Measurements from ENCODE around the gene LRRC41.

DNA sequence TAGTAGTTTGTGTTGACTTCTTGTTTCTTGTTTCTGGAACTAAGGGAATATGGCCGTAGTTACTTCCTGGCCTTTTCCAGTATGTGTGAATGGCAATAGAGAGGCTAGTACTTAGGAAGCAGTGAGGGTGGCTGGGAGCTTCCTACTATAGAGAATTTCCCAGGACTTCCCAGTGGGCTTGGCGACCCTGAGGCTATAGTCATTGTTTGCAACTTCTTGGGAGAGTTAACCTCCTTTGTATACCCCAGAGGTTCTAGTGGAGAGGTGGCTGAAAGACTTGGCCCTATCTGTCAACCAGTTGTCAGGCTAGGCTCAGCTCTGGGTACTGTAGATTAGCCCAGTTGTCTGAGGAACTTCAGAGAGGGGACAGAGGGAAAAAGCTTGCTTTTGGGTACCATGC is 40.3 kb downstream of the LRRC41 start:
- TF ChIP-seq, protein P1, sequence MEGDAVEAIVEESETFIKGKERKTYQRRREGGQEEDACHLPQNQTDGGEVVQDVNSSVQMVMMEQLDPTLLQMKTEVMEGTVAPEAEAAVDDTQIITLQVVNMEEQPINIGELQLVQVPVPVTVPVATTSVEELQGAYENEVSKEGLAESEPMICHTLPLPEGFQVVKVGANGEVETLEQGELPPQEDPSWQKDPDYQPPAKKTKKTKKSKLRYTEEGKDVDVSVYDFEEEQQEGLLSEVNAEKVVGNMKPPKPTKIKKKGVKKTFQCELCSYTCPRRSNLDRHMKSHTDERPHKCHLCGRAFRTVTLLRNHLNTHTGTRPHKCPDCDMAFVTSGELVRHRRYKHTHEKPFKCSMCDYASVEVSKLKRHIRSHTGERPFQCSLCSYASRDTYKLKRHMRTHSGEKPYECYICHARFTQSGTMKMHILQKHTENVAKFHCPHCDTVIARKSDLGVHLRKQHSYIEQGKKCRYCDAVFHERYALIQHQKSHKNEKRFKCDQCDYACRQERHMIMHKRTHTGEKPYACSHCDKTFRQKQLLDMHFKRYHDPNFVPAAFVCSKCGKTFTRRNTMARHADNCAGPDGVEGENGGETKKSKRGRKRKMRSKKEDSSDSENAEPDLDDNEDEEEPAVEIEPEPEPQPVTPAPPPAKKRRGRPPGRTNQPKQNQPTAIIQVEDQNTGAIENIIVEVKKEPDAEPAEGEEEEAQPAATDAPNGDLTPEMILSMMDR (IDR thresholded peaks at IDR 0.05; ENCODE audit: borderline replicate concordance, extremely low read depth, low read length, poor library complexity, severe bottlenecking), result no peak
- no peak for TF ChIP-seq EZH2 (IDR thresholded peaks at IDR 0.05; ENCODE audit: borderline replicate concordance, low read depth, low read length, severe bottlenecking)
